ENCODE measurements around the gene NDE1.

NDE1 gene

GRCh38 chr16:15772579-15773293 lies 122.7 kb downstream of the NDE1 start:
- no peak for DNase-seq

GRCh38 chr16:15773968-15774367 lies 123.9 kb downstream of the NDE1 start:
- DNase-seq: no peak

GRCh38 chr16:15775209-15775608 lies 125.2 kb downstream of the NDE1 start:
- DNase-seq: peak; percentile 32

- peak; percentile 29 for DNase-seq
Observed at GRCh38 chr16:15775663-15776304, 125.7 kb downstream of the NDE1 start.

Measured in EL (cell line).